Stimulated activated CD4-positive, alpha-beta T cell treated with anti-CD3 and anti-CD28 coated beads, Interleukin-1b, Interleukin-23, amount 100 ng/mL, for 24 hours (primary cell): ENCODE measurements around the gene P3H4.
"Not testable (repeated sequence)": the region's sequence is repeated elsewhere in the genome, so short reads cannot be mapped to it uniquely, and the experiment has no call there.

Experiments
- DNase-seq, 4 experiments: peaks; one replicate each; pipeline ENCODE4 v3.0.0-alpha.2; 2020; ENCODE audit warnings: low read depth in 4 of 4, low spot score in 1 of 4

P3H4 gene

DNA sequence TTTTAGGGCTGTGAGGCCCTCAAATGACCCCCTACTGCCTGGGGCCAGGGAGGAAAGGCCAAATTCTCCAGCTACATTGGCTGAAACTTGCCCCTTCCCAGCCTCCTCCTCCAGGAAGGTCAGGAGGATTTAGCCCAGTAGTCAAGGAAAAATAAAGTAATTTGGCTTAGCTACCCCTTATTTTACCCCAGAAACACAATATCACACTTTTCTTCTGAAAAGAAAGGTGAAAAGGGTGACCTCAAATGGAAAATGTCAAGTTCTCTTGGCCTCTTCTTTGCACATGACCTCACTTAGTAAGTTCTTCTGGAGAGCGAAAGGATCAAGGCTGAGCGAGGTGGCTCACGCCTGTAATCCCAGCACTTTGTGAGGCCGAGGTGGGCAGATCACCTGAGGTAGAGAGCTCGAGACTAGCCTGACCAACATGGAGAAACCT, 17.2 kb downstream of the P3H4 start:
- DNase-seq: no peak

DNA sequence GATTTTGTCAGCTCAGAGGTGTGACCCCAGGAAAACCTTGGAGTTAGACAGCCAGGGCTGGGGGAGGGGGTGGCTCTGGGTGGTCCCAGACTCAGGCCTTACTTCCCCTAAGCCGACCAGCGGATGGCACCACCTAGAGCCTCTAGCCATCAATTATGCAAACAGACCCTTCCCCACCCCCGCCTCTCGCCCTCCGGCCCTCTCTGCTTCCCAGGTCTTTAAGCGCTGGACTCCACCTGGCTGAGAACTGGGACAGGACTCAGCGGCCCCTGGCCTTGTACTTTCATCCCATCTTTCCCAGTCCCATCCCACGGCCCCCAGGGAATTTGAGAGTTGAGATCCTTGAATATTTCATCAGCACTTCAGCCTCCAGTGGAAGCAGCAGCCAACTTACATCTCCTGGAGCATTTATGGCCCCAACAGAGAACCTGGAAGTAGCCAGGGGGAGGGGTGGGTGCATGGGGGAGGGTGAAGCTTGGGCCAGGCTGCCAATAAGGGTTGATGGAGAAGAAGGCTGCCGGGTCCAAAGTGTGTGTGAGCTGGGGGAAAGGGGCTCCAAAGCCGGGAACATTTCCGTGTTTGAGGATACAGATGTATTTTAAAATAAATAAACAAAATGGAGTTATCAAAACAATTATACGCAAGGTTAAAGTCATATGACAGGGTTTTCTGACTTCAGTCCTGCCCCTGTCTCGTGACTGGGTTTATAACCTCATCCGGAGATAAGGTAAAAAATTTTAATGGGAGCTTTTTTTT, 17.8 kb downstream of the P3H4 start:
- no peak for DNase-seq

- DNase-seq: no peak
These were observed 18.6 kb downstream of the P3H4 start for GRCh38 chr17:41792845-41793783.

DNA sequence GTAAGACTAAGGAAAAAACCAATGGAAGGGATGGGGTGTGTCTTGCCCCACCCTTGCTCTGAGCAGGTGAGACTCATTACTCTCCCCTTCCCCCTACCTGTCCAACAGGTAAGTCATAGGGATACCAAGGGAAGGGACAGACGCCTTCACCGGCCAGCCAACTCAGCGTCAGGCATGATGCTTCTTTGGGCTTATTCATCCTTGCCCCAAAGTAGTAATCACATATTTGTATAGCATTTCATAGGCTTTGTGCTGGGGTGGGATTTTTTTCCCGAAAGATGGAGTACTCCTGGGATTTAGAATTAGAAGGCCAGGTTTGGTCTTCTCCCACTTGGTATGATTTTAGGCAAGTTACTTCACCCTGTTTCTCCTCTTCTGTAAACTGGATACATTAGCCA, 24.7 kb downstream of the P3H4 start:
- no peak for DNase-seq

DNA sequence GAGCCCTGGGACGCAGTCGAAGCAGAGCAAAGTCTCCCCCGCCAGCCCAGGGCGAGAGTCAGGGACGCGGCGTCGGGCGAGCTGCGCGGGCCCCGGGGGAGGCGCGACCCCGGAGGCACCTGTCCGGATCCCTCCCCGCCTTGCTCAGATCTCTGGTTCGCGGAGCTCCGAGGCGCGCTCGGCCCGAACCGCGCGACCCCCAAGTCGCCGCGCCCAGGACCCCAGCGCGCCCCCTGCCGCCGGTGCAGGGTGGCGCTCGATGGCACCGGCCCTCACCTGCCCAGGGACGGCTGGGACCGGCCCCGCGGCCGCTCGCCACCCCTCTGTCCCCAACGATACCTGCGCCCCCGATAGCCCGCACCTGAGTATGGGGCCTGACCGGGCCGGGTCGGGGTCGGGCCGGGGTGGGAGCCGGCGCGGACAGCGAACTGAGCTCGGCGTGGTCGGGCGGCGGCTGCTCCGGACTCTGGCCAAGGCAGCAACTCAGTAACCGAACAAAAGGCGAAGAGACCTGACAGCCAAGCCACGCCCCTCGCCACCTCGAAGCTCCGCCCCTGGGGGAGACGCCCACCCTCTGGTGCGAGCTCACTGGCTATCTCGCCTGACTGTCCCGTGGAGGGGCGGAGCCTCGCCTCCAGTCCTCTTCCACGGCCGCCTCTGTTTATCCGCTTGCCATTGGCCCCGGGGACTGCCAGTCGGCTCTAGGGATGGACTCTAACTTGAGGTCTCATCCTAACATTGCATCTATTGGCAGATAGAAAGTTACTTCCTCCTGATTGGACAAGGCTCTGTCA, 25.3 kb downstream of the P3H4 start, which contains the start of gene JUP:
JUP (minus strand) TSS at position 485 of the 794 bp plus-strand sequence. CDS start 14,857 bp downstream, outside the sequence.
- DNase-seq: peak; percentile 51 to 91 (median 80)

DNA sequence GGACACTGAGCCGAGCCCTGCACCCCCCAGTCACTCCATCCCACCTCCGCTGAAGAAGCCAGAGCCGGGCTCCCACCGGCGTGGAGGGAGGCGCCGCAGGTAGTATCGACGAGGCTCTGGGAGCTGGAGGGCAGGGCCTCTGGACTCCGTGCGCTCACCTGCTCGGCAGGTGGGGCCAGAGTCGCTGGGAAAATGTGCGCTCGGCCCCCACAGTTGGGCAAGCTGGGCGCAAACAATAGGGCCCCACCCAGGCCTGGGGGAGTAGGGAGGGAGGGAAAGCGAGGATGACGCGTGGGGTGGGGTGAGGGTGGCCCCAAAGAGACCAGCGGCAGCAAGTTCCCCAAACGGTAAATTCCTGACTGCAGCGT, 25.9 kb downstream of the P3H4 start:
- no peak for DNase-seq

DNA sequence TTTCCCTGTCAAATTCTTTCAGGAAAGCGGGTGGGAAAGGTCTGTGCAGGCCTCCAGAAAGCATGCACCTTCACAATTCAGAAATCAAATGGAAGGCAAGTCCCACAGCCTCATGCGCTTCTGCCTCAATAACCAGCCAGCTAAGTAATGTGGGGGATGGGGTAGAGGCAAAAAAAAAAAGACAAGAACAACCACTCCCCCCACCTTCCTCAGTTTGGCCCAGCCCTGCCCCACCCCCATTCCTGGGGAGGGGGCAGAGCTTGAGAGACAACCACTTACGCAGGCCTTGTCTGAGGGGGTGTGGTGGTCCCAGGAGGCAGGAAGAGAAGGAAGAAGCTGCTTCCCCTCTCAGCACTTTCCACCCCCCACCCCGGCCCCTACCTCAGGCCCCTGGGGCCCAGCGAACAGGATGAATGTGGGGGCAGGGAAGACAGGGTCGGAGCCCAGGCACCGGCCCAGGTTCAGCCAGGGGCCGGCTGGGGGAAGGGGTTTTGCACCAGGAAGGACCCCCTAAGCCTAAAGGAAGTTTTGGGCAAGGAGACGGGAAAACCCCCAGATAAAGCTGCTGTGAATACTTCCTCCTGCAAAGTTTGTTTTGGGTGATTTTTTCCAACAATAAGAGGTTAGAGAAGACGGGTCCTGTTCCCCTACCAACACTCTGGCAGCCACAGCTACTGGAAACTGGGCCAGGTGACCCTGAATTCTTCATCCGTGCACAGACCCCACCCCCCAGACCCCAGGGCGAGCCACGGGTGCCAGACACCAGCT, 26.5 kb downstream of the P3H4 start:
- DNase-seq: no peak

- DNase-seq: no peak
These were observed 27.5 kb downstream of the P3H4 start for GRCh38 chr17:41784207-41784744.

DNA sequence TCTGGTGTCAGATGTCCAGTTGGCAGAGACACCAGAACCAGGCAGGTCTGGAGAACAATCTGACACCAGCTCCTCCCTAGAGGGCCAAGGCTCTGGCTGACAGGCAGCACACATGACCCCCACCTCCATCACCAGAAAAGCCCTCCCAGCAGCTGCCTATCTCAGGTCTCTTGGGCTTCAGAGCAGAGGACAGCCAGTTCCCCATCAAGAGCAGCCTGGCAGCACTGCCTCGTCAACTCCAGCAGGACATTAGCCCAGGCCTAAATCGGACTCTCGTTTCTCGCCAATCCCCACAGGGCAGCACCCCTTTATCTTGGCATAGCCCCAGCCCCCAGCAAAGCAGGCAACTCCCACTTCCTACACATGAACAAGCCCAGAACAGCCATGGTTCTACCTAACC, 29.6 kb downstream of the P3H4 start:
- no peak for DNase-seq

DNA sequence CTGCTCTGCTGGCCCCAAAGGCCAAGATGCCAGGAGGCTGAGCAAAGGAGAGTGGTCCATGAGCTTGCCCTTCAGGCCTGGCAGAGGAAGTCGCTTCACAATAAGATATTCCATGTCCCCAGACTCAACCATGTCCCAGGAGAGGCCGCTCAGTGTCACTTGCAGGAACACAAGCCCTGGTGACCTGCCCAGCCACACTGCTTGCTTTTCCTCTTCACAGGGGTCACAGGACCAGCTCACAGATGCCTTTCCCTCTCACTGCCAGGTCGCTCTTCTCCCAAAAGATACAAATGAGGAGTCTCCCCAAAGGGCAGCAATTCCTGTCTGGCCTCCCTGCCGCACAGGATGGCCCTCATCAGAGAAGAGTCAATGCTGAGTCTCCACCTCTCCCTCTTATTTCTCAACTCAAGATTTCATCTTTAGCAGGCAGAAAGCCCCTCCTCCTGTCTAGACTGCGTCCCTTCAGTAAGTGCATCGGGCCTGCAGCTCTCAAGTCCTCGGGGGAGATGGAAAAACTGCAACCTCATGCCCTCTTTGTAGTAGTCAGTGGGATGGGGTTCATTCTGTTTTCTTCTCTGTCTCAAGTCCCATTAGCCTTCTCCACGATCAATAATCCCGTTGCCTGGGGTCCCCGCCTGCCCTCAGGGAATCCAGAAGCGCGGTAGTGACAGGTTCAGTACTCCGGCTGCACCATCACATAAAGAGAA, 30.2 kb downstream of the P3H4 start:
- no peak for DNase-seq

GRCh38 chr17:41779954-41780353, 31.8 kb downstream of the P3H4 start:
- no peak for DNase-seq

- DNase-seq: no peak
These were observed 34.1 kb downstream of the P3H4 start for GRCh38 chr17:41777574-41778188.

GRCh38 chr17:41777157-41777573, 34.6 kb downstream of the P3H4 start:
- DNase-seq: no peak

GRCh38 chr17:41776262-41776900, 35.4 kb downstream of the P3H4 start:
- not testable (repeated sequence) for DNase-seq

GRCh38 chr17:41775394-41776226, 36.1 kb downstream of the P3H4 start:
- no peak for DNase-seq

GRCh38 chr17:41773731-41774193, 38.0 kb downstream of the P3H4 start:
- DNase-seq: no peak

DNA sequence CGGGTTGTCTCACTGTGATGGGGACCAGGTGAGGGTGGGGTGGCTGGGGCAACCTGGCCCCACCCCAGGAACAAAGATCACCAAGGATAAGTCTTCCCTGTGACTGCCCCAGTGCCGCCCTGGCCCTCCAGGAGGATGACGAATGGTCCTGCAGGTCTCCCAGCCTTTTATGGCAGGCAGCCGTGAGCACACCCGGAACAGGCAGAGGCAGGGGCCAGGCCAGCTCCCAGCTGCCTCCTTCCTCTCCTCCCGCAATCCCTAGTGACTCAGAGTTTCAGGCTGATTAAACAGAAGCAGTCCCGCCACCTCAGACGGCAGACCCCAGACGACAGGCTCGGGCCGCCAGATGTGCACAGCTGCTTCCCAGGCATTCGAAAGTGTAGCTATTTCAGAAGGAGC, 38.6 kb downstream of the P3H4 start:
- DNase-seq: no peak
